HCT116 (cell line): ENCODE measurements around the gene TRAF3IP1. TPM values are rescaled to one million over a fixed set of nuclear protein-coding genes. Genes with fewer than 3 reads are reported as not detected.
A peak's percentile ranks its signal among the peaks of the same experiment; 100 is the strongest.
"Not testable (repeated sequence)": the region's sequence is repeated elsewhere in the genome, so short reads cannot be mapped to it uniquely, and the experiment has no call there.

Source experiments
- ATAC-seq: fragments of 200-7000 bp; cut with Tn5 transposase; 2 replicates; pipeline ENCODE4 v1.9.1; 2020; ENCODE audit warnings: mild to moderate bottlenecking, moderate library complexity
- BruUV-seq: library from RNA; stranded (reverse); fragments of 400-500 nt; replicated peaks from 2 replicates; lab custom pipeline; 2021; lab: Mats Ljungman, UMichigan
- CTCF ChIA-PET: fragments of 300-600 bp; sonication (Branson Sonifier 250); formaldehyde crosslinking; loops from one replicate; lab custom pipeline; 2021; ENCODE audit warnings: antibody characterized with exemption; lab: Charles Lee
- POLR2A ChIA-PET: fragments of 300-600, 350-600 bp; sonication (Branson Sonifier 250); formaldehyde crosslinking; loops from one replicate; lab custom pipeline; 2021; ENCODE audit warnings: antibody characterized with exemption; lab: Charles Lee
- RAD21 ChIA-PET, 2 experiments: fragments of 300-600 bp; sonication (Branson Sonifier 250); formaldehyde crosslinking; loops; one replicate each; lab custom pipeline; 2023; ENCODE audit warnings: low total read pairs in 2 of 2; ENCODE audit not compliant: uncharacterized antibody in 2 of 2, unreplicated experiment in 2 of 2, low non-redundant PET in 1 of 2; lab: Charles Lee
- DNase-seq: peaks from one replicate; pipeline ENCODE4 v3.0.0-alpha.2; 2010; ENCODE audit warnings: low read depth, low spot score
- H2AFZ ChIP-seq: fragments of 200-600 bp; shearing (Covaris generic), sonication (generic); 2 replicates; pipeline ENCODE4 v1.6.1; 2017; ENCODE audit warnings: low read depth, mixed run types, mixed read lengths, antibody characterized with exemption, low read length; ENCODE audit not compliant: poor library complexity, severe bottlenecking
- H3K27ac ChIP-seq: 2 replicates; pipeline ENCODE4 v1.5.1; 2012; ENCODE audit warnings: low read depth, low read length
- H3K27me3 ChIP-seq: fragments of 200-600 bp; sonication (generic); 2 replicates; pipeline ENCODE4 v1.6.1; 2016; ENCODE audit warnings: mixed run types, low read length, mixed read lengths; ENCODE audit not compliant: insufficient read depth
- H3K36me3 ChIP-seq, 2 experiments: fragments of 200-500 bp in 1 of 2; fragments of 200-600 bp in 1 of 2; sonication (Bioruptor generic) in 1 of 2; sonication (generic) in 1 of 2; 2 replicates each; pipeline versions ENCODE4 v1.5.1 to v1.6.1; 2014 to 2016; ENCODE audit warnings: low read length in 2 of 2, inconsistent platforms in 1 of 2, mixed read lengths in 1 of 2, mixed run types in 1 of 2; ENCODE audit not compliant: insufficient read depth in 2 of 2, control insufficient read depth in 1 of 2
- H3K4me1 ChIP-seq, 2 experiments: fragments of 200-600 bp in 1 of 2; sonication (generic) in 1 of 2; 2 replicates each; pipeline versions ENCODE4 v1.5.1 to v1.6.1; 2012 to 2017; ENCODE audit warnings: low read length in 2 of 2, inconsistent platforms in 1 of 2, mild to moderate bottlenecking in 1 of 2, mixed read lengths in 1 of 2, mixed run types in 1 of 2, moderate library complexity in 1 of 2; ENCODE audit not compliant: insufficient read depth in 2 of 2, control insufficient read depth in 1 of 2
- H3K4me2 ChIP-seq: fragments of 200-600 bp; sonication (generic); 2 replicates; pipeline ENCODE4 v1.6.1; 2017; ENCODE audit warnings: mixed run types, low read length, mixed read lengths
- H3K4me3 ChIP-seq, 2 experiments: fragments of 200-600 bp in 1 of 2; sonication (generic) in 1 of 2; replicated peaks in 1 of 2; 2 replicates each; pipeline ENCODE4 v1.5.1; 2011 to 2016; ENCODE audit warnings: low read length in 2 of 2, control low read depth in 1 of 2, low read depth in 1 of 2, mild to moderate bottlenecking in 1 of 2, mixed read lengths in 1 of 2, mixed run types in 1 of 2
- H3K79me2 ChIP-seq: fragments of 200-600 bp; sonication (generic); 2 replicates; pipeline ENCODE4 v1.6.1; 2017; ENCODE audit warnings: mild to moderate bottlenecking, mixed run types, low read length, moderate library complexity, mixed read lengths; ENCODE audit not compliant: insufficient read depth
- H3K9ac ChIP-seq: fragments of 200-600 bp; sonication (generic); 2 replicates; pipeline ENCODE4 v1.6.1; 2016; ENCODE audit warnings: low read length, mixed read lengths
- H3K9me2 ChIP-seq: fragments of 200-600 bp; sonication (generic), shearing (Covaris generic); 2 replicates; pipeline ENCODE4 v1.6.1; 2017; ENCODE audit warnings: mixed run types, mild to moderate bottlenecking, moderate library complexity; ENCODE audit not compliant: insufficient read depth
- H3K9me3 ChIP-seq, 2 experiments: fragments of 200-500 bp in 1 of 2; fragments of 200-600 bp in 1 of 2; sonication (Bioruptor generic) in 1 of 2; sonication (generic) in 1 of 2; 2 replicates each; pipeline ENCODE4 v1.6.1; 2014 to 2017; ENCODE audit warnings: low read length in 2 of 2, mixed read lengths in 2 of 2, inconsistent platforms in 1 of 2, low read depth in 1 of 2, mild to moderate bottlenecking in 1 of 2, mixed run types in 1 of 2, moderate library complexity in 1 of 2; ENCODE audit not compliant: control insufficient read depth in 1 of 2, insufficient read depth in 1 of 2
- H4K20me1 ChIP-seq: fragments of 200-600 bp; sonication (generic), shearing (Covaris generic); 2 replicates; pipeline ENCODE4 v1.6.1; 2017; ENCODE audit warnings: mixed run types, mild to moderate bottlenecking, moderate library complexity; ENCODE audit not compliant: insufficient read depth
- CBX3 ChIP-seq: IDR thresholded peaks from 2 replicates; pipeline ENCODE4 v1.6.1; 2012; ENCODE audit warnings: low read depth
- CTCF ChIP-seq, 3 experiments: fragments of 200-600 bp in 1 of 3; sonication (generic) in 1 of 3; IDR thresholded peaks in 2 of 3; conservative IDR thresholded peaks in 1 of 3; 2 replicates each; pipeline ENCODE4 v1.5.1; 2012 to 2017; ENCODE audit warnings: low read depth in 2 of 3, low read length in 2 of 3, antibody characterized with exemption in 1 of 3, borderline replicate concordance in 1 of 3, control low read depth in 1 of 3, mild to moderate bottlenecking in 1 of 3, mixed read lengths in 1 of 3, mixed run types in 1 of 3, moderate library complexity in 1 of 3; ENCODE audit not compliant: insufficient read depth in 1 of 3
- FOSL1 ChIP-seq: IDR thresholded peaks from 2 replicates; pipeline ENCODE4 v1.6.1; 2012; ENCODE audit warnings: low read depth
- POLR2A ChIP-seq: IDR thresholded peaks from 2 replicates; pipeline ENCODE4 v1.7.0; 2011; ENCODE audit warnings: borderline replicate concordance; ENCODE audit not compliant: insufficient read depth, insufficient read length; ENCODE audit errors: extremely low read depth
- POLR2AphosphoS5 ChIP-seq: IDR thresholded peaks from 2 replicates; pipeline ENCODE4 v1.6.1; 2011; ENCODE audit warnings: mild to moderate bottlenecking, low read depth, low read length, moderate library complexity
- SIN3A ChIP-seq: IDR thresholded peaks from 2 replicates; pipeline ENCODE4 v1.6.1; 2012; ENCODE audit warnings: low read depth
- SRF ChIP-seq: IDR thresholded peaks from 2 replicates; pipeline ENCODE4 v1.6.1; 2012; ENCODE audit warnings: low read depth
- TCF7L2 ChIP-seq: IDR thresholded peaks from 2 replicates; pipeline ENCODE4 v1.7.0; 2011; ENCODE audit warnings: borderline replicate concordance, inconsistent platforms; ENCODE audit not compliant: insufficient read depth, insufficient read length; ENCODE audit errors: extremely low read depth
- intact Hi-C: fragments of 100-400 bp; cut with micrococcal nuclease; formaldehyde crosslinking; loops from 2 replicates; pipeline ENCODE4 v1.10.0; 2022
- total RNA-seq: library from RNA; stranded (reverse); gene quantifications from one replicate; pipeline ENCODE4 v1.2.1, GENCODE V29; 2021; ENCODE audit not compliant: unreplicated experiment
- TF ChIP-seq, protein P1 (sequence below): IDR thresholded peaks from 2 replicates; pipeline ENCODE4 v1.6.1; 2011; ENCODE audit warnings: mild to moderate bottlenecking, low read length, moderate library complexity; ENCODE audit not compliant: insufficient replicate concordance; ENCODE audit errors: extremely low read depth

The TRAF3IP1 gene
- total RNA-seq, 1 experiment from 2014 or later, result 19.4 TPM

- H3K4me1 ChIP-seq, result peaks cover 21 to 48% of the 10 kb centered on the region in 2 experiments
- no peak for ATAC-seq
Observed at GRCh38 chr2:238441262-238442114, 121.2 kb downstream of the TRAF3IP1 start.

GRCh38 chr2:238442257-238442656, 121.9 kb downstream of the TRAF3IP1 start:
- RAD21 ChIA-PET, result interaction anchor here in 1 of 2 experiments (0.6 kb wide), 1 partner anchor 74 kb away, joined by 3 read pairs; no protein-coding TSS in a partner anchor
- H4K20me1 ChIP-seq, CTCF ChIA-PET, H3K9me2 ChIP-seq, H2AFZ ChIP-seq, H3K27me3 ChIP-seq, DNase-seq, H3K9ac ChIP-seq, H3K9me3 ChIP-seq, BruUV-seq, H3K27ac ChIP-seq, H3K4me3 ChIP-seq, intact Hi-C loops, ATAC-seq: not testable (repeated sequence)
- POLR2A ChIA-PET, result interaction anchor here (0.7 kb wide), 1 partner anchor 143 kb away, joined by 3 read pairs; no protein-coding TSS in a partner anchor
- Histone ChIP-seq H3K4me1 (peaks cover 21 to 48% of the 10 kb centered on the region in 2 experiments), H3K36me3 (peaks cover 18 to 34% of the 10 kb centered on the region in 2 experiments; a peak in 3 of 4 replicates), H3K4me2 (peak overlapping the region; percentile 15), H3K79me2 (peaks cover 77% of the 10 kb centered on the region)

More at GRCh38 chr2:238441262-238442114, 121.2 kb downstream of the TRAF3IP1 start:
- no TSS peak for BruUV-seq
- H3K27ac ChIP-seq, result no peak overlapping the region
- TF ChIP-seq POLR2A, result no peak
- TF ChIP-seq TCF7L2, result no peak
- TF ChIP-seq POLR2AphosphoS5, result no peak
- no peak for TF ChIP-seq FOSL1
- TF ChIP-seq CBX3, result no peak
- no peak for TF ChIP-seq CTCF (IDR thresholded peaks at IDR 0.05 in 2 of 3, conservative IDR thresholded peaks at IDR 0.05 in 1 of 3; ENCODE audit: borderline replicate concordance in 1 of 3, insufficient read depth in 1 of 3, low read depth in 2 of 3, low read length in 2 of 3)
- no peak for TF ChIP-seq SRF
- TF ChIP-seq, protein P1, sequence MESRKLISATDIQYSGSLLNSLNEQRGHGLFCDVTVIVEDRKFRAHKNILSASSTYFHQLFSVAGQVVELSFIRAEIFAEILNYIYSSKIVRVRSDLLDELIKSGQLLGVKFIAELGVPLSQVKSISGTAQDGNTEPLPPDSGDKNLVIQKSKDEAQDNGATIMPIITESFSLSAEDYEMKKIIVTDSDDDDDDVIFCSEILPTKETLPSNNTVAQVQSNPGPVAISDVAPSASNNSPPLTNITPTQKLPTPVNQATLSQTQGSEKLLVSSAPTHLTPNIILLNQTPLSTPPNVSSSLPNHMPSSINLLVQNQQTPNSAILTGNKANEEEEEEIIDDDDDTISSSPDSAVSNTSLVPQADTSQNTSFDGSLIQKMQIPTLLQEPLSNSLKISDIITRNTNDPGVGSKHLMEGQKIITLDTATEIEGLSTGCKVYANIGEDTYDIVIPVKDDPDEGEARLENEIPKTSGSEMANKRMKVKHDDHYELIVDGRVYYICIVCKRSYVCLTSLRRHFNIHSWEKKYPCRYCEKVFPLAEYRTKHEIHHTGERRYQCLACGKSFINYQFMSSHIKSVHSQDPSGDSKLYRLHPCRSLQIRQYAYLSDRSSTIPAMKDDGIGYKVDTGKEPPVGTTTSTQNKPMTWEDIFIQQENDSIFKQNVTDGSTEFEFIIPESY, result no peak
- TF ChIP-seq SIN3A, result no peak
- TF ChIP-seq, all 23 proteins: peak for 0
- no peak overlapping the region for H3K9ac ChIP-seq
- H3K9me2 ChIP-seq, result no peaks in the 10 kb centered on the region
- H2AFZ ChIP-seq, result no peak overlapping the region
- peaks cover 13 to 27% of the 10 kb centered on the region in 2 experiments; a peak in 3 of 4 replicates for H3K36me3 ChIP-seq
- H3K27me3 ChIP-seq, result no peaks in the 10 kb centered on the region
- no peaks in the 10 kb centered on the region for H3K9me3 ChIP-seq
- H3K4me2 ChIP-seq, result peak overlapping the region; percentile 15
- ChIA-PET RAD21 (no interaction called here), CTCF (no interaction called here), POLR2A (interaction anchor here (0.7 kb wide), 1 partner anchor 144 kb away, joined by 3 read pairs; no protein-coding TSS in a partner anchor)
- no peak overlapping the region for H3K4me3 ChIP-seq
- H4K20me1 ChIP-seq, result no peaks in the 10 kb centered on the region
- peaks cover 79% of the 10 kb centered on the region for H3K79me2 ChIP-seq
- intact Hi-C loops, result no loop called here
- DNase-seq, result no peak
